HCT116 (cell line): Measurements from ENCODE around the gene LGMN.

Experiments used
- CTCF ChIP-seq, 3 experiments: fragments of 200-600 bp in 1 of 3; sonication (generic) in 1 of 3; IDR thresholded peaks in 2 of 3; conservative IDR thresholded peaks in 1 of 3; 2 replicates each; pipeline ENCODE4 v1.5.1; 2012 to 2017; ENCODE audit warnings: low read depth in 2 of 3, low read length in 2 of 3, antibody characterized with exemption in 1 of 3, borderline replicate concordance in 1 of 3, control low read depth in 1 of 3, mild to moderate bottlenecking in 1 of 3, mixed read lengths in 1 of 3, mixed run types in 1 of 3, moderate library complexity in 1 of 3; ENCODE audit not compliant: insufficient read depth in 1 of 3
- EZH2 ChIP-seq: fragments of 200-600 bp; sonication (generic); IDR thresholded peaks from 2 replicates; pipeline ENCODE4 v1.6.1; 2017; ENCODE audit warnings: antibody characterized with exemption, mixed run types
- EZH2phosphoT487 ChIP-seq: fragments of 200-600 bp; IDR thresholded peaks from 2 replicates; pipeline ENCODE4 v1.6.1; 2018; ENCODE audit warnings: antibody characterized with exemption, borderline replicate concordance
- POLR2A ChIP-seq: IDR thresholded peaks from 2 replicates; pipeline ENCODE4 v1.7.0; 2011; ENCODE audit warnings: borderline replicate concordance; ENCODE audit not compliant: insufficient read depth, insufficient read length; ENCODE audit errors: extremely low read depth
- POLR2AphosphoS5 ChIP-seq: IDR thresholded peaks from 2 replicates; pipeline ENCODE4 v1.6.1; 2011; ENCODE audit warnings: mild to moderate bottlenecking, low read depth, low read length, moderate library complexity
- RAD21 ChIP-seq: IDR thresholded peaks from 2 replicates; pipeline ENCODE4 v1.6.1; 2012; ENCODE audit warnings: low read depth, mild to moderate bottlenecking
- SRF ChIP-seq: IDR thresholded peaks from 2 replicates; pipeline ENCODE4 v1.6.1; 2012; ENCODE audit warnings: low read depth
- TCF7L2 ChIP-seq: IDR thresholded peaks from 2 replicates; pipeline ENCODE4 v1.7.0; 2011; ENCODE audit warnings: borderline replicate concordance, inconsistent platforms; ENCODE audit not compliant: insufficient read depth, insufficient read length; ENCODE audit errors: extremely low read depth
- ZNF274 ChIP-seq: fragments of 200-500 bp; sonication (Bioruptor generic); IDR thresholded peaks from 2 replicates; pipeline ENCODE4 v1.6.1; 2014; ENCODE audit warnings: mild to moderate bottlenecking, low read depth, low read length, inconsistent platforms
- TF ChIP-seq, protein P1 (sequence below): IDR thresholded peaks from 2 replicates; pipeline ENCODE4 v1.6.1; 2012; ENCODE audit warnings: low read depth

GRCh38 chr14:92726933-92727262 is 21.5 kb downstream of the LGMN start:
- TF ChIP-seq POLR2AphosphoS5 (no peak), EZH2phosphoT487 (no peak), CTCF (IDR thresholded peaks at IDR 0.05 in 2 of 3, conservative IDR thresholded peaks at IDR 0.05 in 1 of 3; ENCODE audit: borderline replicate concordance in 1 of 3, insufficient read depth in 1 of 3, low read depth in 2 of 3, low read length in 2 of 3) (no peak), POLR2A (no peak), TCF7L2 (no peak), RAD21 (no peak), EZH2 (no peak), ZNF274 (no peak), SRF (no peak)
- TF ChIP-seq, protein P1, sequence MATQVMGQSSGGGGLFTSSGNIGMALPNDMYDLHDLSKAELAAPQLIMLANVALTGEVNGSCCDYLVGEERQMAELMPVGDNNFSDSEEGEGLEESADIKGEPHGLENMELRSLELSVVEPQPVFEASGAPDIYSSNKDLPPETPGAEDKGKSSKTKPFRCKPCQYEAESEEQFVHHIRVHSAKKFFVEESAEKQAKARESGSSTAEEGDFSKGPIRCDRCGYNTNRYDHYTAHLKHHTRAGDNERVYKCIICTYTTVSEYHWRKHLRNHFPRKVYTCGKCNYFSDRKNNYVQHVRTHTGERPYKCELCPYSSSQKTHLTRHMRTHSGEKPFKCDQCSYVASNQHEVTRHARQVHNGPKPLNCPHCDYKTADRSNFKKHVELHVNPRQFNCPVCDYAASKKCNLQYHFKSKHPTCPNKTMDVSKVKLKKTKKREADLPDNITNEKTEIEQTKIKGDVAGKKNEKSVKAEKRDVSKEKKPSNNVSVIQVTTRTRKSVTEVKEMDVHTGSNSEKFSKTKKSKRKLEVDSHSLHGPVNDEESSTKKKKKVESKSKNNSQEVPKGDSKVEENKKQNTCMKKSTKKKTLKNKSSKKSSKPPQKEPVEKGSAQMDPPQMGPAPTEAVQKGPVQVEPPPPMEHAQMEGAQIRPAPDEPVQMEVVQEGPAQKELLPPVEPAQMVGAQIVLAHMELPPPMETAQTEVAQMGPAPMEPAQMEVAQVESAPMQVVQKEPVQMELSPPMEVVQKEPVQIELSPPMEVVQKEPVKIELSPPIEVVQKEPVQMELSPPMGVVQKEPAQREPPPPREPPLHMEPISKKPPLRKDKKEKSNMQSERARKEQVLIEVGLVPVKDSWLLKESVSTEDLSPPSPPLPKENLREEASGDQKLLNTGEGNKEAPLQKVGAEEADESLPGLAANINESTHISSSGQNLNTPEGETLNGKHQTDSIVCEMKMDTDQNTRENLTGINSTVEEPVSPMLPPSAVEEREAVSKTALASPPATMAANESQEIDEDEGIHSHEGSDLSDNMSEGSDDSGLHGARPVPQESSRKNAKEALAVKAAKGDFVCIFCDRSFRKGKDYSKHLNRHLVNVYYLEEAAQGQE, result no peak
